ENCODE data around the gene CDH4.

CDH4 gene

GRCh38 chr20:61626412-61626811 lies 374.4 kb downstream of the CDH4 start:
- no peak for FAIRE-seq
- DNase-seq (ENCODE audit: low spot score) = no peak

- FAIRE-seq (no peak), DNase-seq (ENCODE audit: low spot score) (no peak)
Observed at GRCh38 chr20:61627791-61628415, 375.8 kb downstream of the CDH4 start.

DNA sequence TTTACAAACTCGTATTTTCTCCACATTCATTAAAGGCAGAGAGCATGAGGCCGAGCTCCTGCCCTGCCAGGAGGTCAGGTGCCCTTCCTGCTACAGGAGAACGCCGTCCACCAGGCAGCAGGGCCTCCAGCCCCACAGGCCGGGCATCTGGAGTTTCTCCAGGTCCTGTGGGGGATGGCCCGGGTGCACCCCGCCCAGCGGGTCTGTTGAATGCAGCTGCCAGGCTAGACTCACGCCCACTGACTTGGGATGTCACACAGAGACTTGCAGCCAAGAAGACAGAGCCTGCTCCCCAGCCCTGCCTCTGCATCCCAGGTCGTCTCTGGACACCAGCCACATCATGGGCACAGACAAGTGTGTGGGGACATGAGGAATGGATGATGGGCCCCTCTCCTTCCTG lies 376.4 kb downstream of the CDH4 start:
- FAIRE-seq (no peak), DNase-seq (ENCODE audit: low spot score) (no peak)

DNA sequence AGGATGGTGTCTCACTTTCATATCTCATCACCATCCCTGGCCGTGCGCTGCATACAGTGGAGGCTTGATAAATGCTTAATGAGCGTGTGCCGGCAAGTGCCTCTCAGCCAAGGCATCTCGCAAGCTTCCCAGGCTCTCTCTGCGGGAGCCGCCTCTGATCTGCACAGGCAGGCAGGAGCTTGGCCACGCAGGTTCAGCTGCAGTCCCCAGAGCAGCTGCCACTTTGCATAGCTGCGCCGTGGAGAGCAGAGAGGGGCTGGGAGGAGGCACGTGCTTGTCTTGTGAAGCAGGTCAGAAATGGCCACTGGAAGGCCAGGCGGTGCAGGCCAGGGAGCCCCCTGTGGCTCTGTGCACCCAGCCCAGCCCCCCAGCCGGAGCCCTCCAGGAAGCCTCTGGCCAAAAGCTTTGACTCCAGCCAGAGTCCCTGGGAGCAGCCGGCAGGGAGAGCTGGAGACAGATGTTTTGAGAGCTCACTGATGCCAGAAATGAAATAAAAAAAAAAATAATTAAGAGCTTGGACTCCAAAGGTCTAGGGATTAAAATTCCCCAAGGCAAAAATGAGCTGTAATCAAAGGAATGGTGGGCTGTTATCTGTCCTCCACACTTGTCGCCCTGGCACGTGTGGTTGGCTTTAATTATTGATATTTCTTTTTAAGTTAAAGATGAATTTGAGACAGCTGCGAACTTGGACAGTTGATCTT lies 377.0 kb downstream of the CDH4 start:
- no peak for FAIRE-seq

GRCh38 chr20:61629602-61630390 lies 377.7 kb downstream of the CDH4 start:
- DNase-seq (ENCODE audit: low spot score) = no peak
- FAIRE-seq = no peak

More for the DNA sequence above, 377.0 kb downstream of the CDH4 start:
- DNase-seq (ENCODE audit: low spot score) = no peak

DNA sequence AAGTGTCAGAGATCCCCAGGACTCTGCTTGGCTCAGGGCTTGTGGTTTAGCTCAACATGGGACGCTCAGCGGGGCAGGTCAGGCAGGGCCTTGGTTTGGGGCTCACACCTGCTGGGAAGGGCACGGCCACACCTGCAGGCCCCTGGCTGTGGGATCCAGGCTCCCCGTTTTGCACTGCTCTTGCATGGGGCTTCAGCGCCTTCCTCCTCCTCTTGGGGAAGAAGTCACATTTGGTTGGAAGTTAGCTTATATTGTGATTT lies 378.3 kb downstream of the CDH4 start:
- no peak for FAIRE-seq
- DNase-seq (ENCODE audit: low spot score) = no peak

GRCh38 chr20:61630816-61631215 lies 378.8 kb downstream of the CDH4 start:
- FAIRE-seq (no peak), DNase-seq (ENCODE audit: low spot score) (no peak)

DNA sequence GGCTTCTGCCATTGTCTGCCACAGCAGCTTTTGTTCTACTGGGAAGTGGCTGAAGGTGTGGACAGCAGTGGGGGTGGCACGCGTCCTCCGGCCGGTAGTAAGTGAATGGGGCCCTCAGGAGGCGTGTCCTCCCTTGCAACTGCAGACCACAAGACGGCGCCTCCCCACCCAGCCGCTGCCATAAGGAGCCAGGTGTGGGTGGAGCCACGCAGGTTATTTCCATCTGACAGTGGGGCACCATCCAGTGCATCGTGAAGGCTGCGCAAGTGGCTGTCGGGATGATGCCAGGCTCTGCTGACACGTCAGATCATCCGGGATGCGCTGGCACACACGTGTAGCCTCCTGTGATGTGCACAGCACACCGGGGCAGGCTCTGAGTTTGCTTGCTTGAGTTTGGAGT lies 379.7 kb downstream of the CDH4 start:
- DNase-seq (ENCODE audit: low spot score) (no peak), FAIRE-seq (no peak)

DNA sequence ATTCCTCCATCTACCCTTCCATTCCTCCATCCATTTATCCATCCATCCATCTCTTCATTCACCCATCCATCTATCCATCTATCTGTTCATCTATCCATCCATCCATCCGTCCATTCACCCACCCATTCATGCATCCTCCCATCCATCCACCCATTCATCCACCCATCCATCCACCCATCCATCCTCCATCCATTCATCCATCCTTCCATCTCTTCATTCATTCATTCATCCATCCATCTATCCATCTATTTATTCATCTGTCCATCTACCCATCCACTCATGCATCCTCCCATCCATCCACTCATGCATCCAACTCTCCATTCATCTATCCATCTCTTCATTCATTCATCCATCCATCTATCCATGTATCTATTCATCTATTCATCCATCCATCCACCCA lies 380.9 kb downstream of the CDH4 start:
- no peak for FAIRE-seq
- DNase-seq (ENCODE audit: low spot score) = no peak

- DNase-seq (ENCODE audit: low spot score) = no peak
- FAIRE-seq = no peak
Observed at GRCh38 chr20:61634376-61635145, 382.5 kb downstream of the CDH4 start.

DNA sequence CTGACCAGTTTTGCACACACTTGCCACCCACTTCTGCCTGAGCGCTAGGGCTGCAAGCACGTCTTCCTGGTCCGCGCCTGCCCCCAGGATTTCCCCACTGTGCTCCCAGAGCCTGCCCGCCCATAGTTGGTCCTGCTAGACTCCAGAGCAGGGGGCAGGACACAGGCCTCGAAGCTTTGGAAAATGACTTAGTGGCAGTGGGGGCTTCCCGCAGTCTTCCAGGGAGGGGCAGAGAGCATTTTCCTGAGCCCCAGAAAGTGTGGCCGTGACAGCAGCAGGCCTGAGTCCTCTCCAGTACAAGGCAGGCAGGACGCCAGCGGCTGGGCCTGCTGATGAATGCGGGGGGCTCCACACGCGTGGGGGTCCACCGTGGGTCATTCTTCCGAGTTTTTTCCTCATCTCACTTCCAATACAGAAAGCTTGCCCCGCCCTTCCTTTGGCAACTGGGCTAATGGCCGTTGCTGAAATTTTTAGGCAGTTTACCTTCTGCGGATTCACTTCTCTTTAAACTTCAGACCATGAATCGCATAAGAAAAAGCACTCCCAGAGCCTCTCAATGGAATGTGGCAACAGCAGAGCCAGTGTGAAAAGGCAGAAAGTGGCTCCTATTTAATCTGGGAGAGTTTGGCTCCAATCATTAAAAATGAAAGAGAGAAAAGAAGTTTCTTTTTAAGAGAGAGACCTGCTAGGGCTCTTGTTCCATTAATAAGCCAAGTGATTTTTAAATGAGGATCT lies 383.8 kb downstream of the CDH4 start:
- no peak for FAIRE-seq

DNA sequence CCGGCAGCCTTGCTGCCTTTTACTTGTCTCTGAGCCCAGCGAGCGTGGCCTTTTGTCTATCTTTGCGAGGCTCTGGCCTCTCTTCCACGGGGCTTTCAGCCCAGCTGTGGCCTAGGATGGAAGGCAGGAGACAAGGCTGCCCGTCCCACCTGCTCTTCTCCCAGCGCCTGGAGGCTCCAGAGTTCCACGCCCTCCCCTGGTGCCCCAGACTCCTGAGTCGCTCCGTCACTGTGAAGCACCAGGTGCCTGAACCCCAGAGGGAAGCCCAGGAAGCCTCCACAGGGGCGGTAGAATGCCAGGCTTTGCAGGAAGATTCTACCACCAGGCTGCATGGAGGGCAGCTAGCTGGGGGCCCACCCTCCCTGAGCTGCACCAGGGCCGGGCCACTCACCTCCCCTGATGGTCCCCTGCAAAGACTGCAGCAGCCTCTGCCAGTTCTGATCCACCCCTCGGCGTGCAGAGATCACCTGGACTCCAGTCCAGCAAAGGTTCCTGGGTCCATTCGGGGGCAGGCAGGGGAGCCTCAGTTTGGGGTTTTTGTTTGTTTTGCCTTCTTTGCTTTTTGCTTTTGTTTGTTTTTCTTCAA lies 384.6 kb downstream of the CDH4 start:
- no peak for DNase-seq (ENCODE audit: low spot score)
- no peak for FAIRE-seq

More for the DNA sequence above, 383.8 kb downstream of the CDH4 start:
- DNase-seq (ENCODE audit: low spot score) = no peak

GRCh38 chr20:61638802-61639585 lies 386.9 kb downstream of the CDH4 start:
- DNase-seq (ENCODE audit: low spot score) = no peak
- FAIRE-seq = no peak

DNA sequence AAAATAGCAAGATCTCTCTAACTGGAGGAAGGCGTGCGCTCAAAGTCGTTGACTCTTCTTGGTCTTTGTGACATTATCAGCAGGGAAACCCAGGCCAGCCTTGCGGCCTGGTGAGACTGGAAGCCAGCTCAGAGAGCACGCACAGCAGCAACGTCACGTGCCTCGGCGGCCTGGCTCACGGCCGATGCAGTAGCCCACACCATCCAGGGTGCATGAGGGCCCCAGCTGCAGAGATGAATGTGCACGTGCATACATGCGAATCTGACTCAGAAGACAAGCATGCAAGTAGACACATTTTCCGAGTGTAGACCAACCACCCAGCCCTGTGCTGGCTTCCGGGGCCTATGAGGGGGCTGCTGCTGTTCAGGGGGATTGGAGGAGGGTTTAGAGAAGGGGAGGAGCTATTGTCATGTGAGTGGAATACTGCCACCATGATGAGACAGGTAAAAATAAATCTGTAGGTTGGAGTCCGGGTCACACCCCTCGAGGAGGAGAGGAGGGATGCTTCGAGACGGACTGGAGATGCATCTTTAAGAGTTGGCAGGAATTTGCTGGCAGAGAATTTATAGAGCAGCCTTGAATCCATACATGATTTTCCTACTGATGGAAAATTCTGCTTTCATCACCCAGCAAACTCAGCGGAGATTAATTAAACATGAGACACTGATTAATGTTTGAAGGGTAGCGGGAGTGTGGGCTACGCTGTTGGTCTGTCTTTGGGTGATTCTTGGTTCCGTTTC lies 388.2 kb downstream of the CDH4 start:
- no peak for DNase-seq (ENCODE audit: low spot score)

GRCh38 chr20:61640871-61641245 lies 388.8 kb downstream of the CDH4 start:
- FAIRE-seq (no peak), DNase-seq (ENCODE audit: low spot score) (no peak)

More for the DNA sequence above, 388.2 kb downstream of the CDH4 start:
- no peak for FAIRE-seq

- DNase-seq (ENCODE audit: low spot score) = no peak
- no peak for FAIRE-seq
Observed at GRCh38 chr20:61643656-61644377, 391.8 kb downstream of the CDH4 start.

- FAIRE-seq = no peak
Observed at GRCh38 chr20:61644378-61645076, 392.5 kb downstream of the CDH4 start.

GRCh38 chr20:61645732-61646131 lies 393.7 kb downstream of the CDH4 start:
- no peak for DNase-seq (ENCODE audit: low spot score)
- FAIRE-seq = no peak

More at GRCh38 chr20:61644378-61645076, 392.5 kb downstream of the CDH4 start:
- DNase-seq (ENCODE audit: low spot score) = no peak
